HEK293T (cell line): ENCODE data around the gene C1orf185.
"Not testable (repeated sequence)": the region's sequence is repeated elsewhere in the genome, so short reads cannot be mapped to it uniquely, and the experiment has no call there.

ENCODE experiments used
- FOXA1 ChIP-seq: fragments of 450-650 bp; IDR thresholded peaks from 2 replicates; pipeline ENCODE4 v1.6.1; 2016; ENCODE audit warnings: mild to moderate bottlenecking
- FOXK2 ChIP-seq: fragments of 450-650 bp; IDR thresholded peaks from 2 replicates; pipeline ENCODE4 v1.6.1; 2016; ENCODE audit warnings: mild to moderate bottlenecking
- L3MBTL2 ChIP-seq: fragments of 450-650 bp; conservative IDR thresholded peaks from 2 replicates; pipeline ENCODE4 v1.6.1; 2016; ENCODE audit warnings: mild to moderate bottlenecking
- LEF1 ChIP-seq: fragments of 450-650 bp; IDR thresholded peaks from 2 replicates; pipeline ENCODE4 v1.6.1; 2017; ENCODE audit warnings: mild to moderate bottlenecking, borderline replicate concordance
- PKNOX1 ChIP-seq: fragments of 450-650 bp; IDR thresholded peaks from 2 replicates; pipeline ENCODE4 v1.6.1; 2016
- SP1 ChIP-seq: fragments of 450-650 bp; IDR thresholded peaks from 2 replicates; pipeline ENCODE4 v1.6.1; 2017
- SUZ12 ChIP-seq: fragments of 450-650 bp; IDR thresholded peaks from 2 replicates; pipeline ENCODE4 v1.6.1; 2016; ENCODE audit warnings: mild to moderate bottlenecking

GRCh38 chr1:51162560-51162959 lies 60.5 kb downstream of the C1orf185 start:
- TF ChIP-seq SP1, LEF1, SUZ12, FOXA1, L3MBTL2, FOXK2, PKNOX1: not testable (repeated sequence)
